Brain microvascular endothelial cell (primary cell): ENCODE data around the gene IQCB1.
A peak's percentile ranks its signal among the peaks of the same experiment; 100 is the strongest.

ENCODE experiments used
- DNase-seq: peaks from one replicate; pipeline ENCODE4 v3.0.0-alpha.2; 2020
- H3K27ac ChIP-seq: fragments of 250-450 bp; sonication (Bioruptor Pico); 2 replicates; pipeline ENCODE4 v1.5.1; 2020; ENCODE audit warnings: mild to moderate bottlenecking, moderate library complexity
- H3K27me3 ChIP-seq: fragments of 250-450 bp; sonication (Bioruptor Pico); replicated peaks from 2 replicates; pipeline ENCODE4 v1.5.1; 2020; ENCODE audit warnings: mild to moderate bottlenecking
- H3K36me3 ChIP-seq: fragments of 250-450 bp; sonication (Bioruptor Pico); replicated peaks from 2 replicates; pipeline ENCODE4 v1.5.1; 2020; ENCODE audit warnings: mild to moderate bottlenecking
- H3K4me3 ChIP-seq: 2 replicates; pipeline ENCODE4 v1.5.1; 2011; ENCODE audit warnings: low read depth, mild to moderate bottlenecking, control low read depth, low read length, moderate library complexity
- in situ Hi-C: cut with HindIII; loops from 2 replicates; pipeline ENCODE4 v1.10.0; 2017; ENCODE audit warnings: low sequenced_read_pairs, low pct_ligation_motif_present
- TF ChIP-seq, protein P1 (sequence below): IDR thresholded peaks from 2 replicates; pipeline ENCODE4 v1.5.1; 2011; ENCODE audit warnings: low read depth, mild to moderate bottlenecking, moderate library complexity, low read length, control low read depth, inconsistent platforms; ENCODE audit errors: missing control alignments

Gene IQCB1

GRCh38 chr3:121839962-121840361 is 5.1 kb upstream of the IQCB1 start:
- no peaks in the 10 kb centered on the region for H3K27me3 ChIP-seq

DNA sequence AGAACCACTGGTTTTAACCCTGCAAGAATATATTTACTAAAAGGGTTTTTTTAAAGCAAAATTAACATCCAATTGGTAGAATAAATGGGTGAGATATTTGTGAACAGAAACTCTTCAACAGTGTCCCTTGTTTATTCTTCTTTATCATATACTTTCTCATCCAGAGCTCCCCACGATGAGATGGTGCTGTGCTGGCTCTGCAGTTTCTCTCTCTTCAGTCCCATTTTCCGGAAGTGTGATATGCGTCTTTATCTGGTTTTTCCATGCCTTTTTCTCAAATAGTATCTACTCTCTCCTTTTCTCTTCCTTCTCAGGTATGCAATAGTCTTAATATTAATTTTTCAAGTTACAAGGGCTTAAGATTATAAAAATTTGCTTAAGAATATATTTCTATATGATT is 1.6 kb upstream of the IQCB1 start:
- Histone ChIP-seq H3K36me3 (no peaks in the 10 kb centered on the region), H3K27ac (no peak overlapping the region), H3K27me3 (no peaks in the 10 kb centered on the region), H3K4me3 (no peak overlapping the region)
- TF ChIP-seq, protein P1, sequence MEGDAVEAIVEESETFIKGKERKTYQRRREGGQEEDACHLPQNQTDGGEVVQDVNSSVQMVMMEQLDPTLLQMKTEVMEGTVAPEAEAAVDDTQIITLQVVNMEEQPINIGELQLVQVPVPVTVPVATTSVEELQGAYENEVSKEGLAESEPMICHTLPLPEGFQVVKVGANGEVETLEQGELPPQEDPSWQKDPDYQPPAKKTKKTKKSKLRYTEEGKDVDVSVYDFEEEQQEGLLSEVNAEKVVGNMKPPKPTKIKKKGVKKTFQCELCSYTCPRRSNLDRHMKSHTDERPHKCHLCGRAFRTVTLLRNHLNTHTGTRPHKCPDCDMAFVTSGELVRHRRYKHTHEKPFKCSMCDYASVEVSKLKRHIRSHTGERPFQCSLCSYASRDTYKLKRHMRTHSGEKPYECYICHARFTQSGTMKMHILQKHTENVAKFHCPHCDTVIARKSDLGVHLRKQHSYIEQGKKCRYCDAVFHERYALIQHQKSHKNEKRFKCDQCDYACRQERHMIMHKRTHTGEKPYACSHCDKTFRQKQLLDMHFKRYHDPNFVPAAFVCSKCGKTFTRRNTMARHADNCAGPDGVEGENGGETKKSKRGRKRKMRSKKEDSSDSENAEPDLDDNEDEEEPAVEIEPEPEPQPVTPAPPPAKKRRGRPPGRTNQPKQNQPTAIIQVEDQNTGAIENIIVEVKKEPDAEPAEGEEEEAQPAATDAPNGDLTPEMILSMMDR = no peak
- DNase-seq = no peak
- in situ Hi-C loops = no loop called here

More at GRCh38 chr3:121839962-121840361, 5.1 kb upstream of the IQCB1 start:
- no peaks in the 10 kb centered on the region for H3K36me3 ChIP-seq
- TF ChIP-seq, protein P1 = no peak
- DNase-seq = no peak
- H3K4me3 ChIP-seq = no peak overlapping the region
- in situ Hi-C loops = no loop called here
- no peak overlapping the region for H3K27ac ChIP-seq

- no peak for DNase-seq
- TF ChIP-seq, protein P1 = no peak
These were observed 1.2 kb upstream of the IQCB1 start for GRCh38 chr3:121836064-121836463.

GRCh38 chr3:121835465-121835801 is 573 bp upstream of the IQCB1 start:
- DNase-seq = no peak
- no peaks in the 10 kb centered on the region for H3K27me3 ChIP-seq
- H3K27ac ChIP-seq = no peak overlapping the region
- TF ChIP-seq, protein P1 = no peak
- in situ Hi-C loops = no loop called here
- no peaks in the 10 kb centered on the region for H3K36me3 ChIP-seq
- H3K4me3 ChIP-seq = peak overlapping the region; percentile 83

More at GRCh38 chr3:121836064-121836463, 1.2 kb upstream of the IQCB1 start:
- Histone ChIP-seq H3K27me3 (no peaks in the 10 kb centered on the region), H3K27ac (no peak overlapping the region), H3K36me3 (no peaks in the 10 kb centered on the region), H3K4me3 (no peak overlapping the region)
- in situ Hi-C loops = no loop called here

DNA sequence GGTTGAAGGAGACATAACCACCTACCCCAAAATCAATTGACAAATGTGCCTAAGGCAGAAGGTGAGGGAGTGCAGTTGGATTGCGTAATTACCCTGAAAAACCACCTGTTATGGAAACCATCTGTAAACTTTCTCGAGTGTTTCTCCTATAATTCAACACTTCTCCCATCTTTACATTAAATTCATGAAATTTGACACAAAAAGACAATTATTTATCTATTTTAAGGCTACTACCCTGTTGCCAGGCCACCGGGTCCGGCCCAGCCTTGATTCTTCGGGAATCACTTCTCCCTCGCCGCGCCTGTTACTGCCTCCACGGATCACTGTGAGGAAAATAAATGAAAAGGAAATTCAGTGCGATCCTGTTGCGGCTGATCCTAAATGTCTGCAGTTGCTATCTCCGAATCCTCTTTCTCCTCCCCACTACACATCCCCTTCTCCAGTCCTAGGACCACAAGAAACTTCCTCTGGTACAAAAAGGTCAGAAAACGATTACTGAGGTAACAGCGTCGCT is 646 bp downstream of the IQCB1 start:
- peak overlapping the region; percentile 25 for H3K27ac ChIP-seq
- in situ Hi-C loops = no loop called here
- DNase-seq = peak; percentile 16
- peak overlapping the region; percentile 83 for H3K4me3 ChIP-seq
- no peaks in the 10 kb centered on the region for H3K36me3 ChIP-seq
- H3K27me3 ChIP-seq = no peaks in the 10 kb centered on the region
- TF ChIP-seq, protein P1 = no peak

DNA sequence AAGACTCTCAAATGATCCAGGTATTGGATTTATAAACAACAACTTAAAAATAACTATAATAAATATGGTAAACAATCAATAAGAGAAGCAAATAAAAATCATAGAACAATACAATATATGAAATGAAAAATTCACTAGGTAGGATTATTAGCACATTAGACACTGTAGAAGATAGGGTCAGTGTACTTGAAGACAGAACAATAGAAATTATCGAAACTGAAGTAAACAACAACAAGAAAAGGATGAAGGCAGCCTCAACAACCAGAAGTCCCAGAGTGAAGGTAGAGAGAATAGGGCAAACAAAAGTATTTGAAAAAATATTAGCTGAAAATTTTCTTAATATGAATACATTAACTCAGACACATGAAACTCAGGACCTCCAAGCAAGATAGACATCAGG is 11.9 kb downstream of the IQCB1 start:
- TF ChIP-seq, protein P1 = no peak
- peaks cover 5% of the 10 kb centered on the region for H3K36me3 ChIP-seq
- DNase-seq = no peak
- in situ Hi-C loops = no loop called here
- no peak overlapping the region for H3K4me3 ChIP-seq
- H3K27me3 ChIP-seq = no peaks in the 10 kb centered on the region
- H3K27ac ChIP-seq = no peak overlapping the region
